Transverse colon (tissue), 4 donors: ENCODE data around the gene LINGO3. TPM values are rescaled to one million over a fixed set of nuclear protein-coding genes. Genes with fewer than 3 reads are reported as not detected.

ENCODE experiments used
- DNase-seq: peaks from one replicate; pipeline ENCODE4 v3.0.0-alpha.2; 2019
- H3K27ac ChIP-seq, 4 donors: fragments of 200-600 bp; sonication (generic); 2 replicates each; pipeline ENCODE4 v1.5.1; 2016 to 2018; ENCODE audit warnings: inconsistent platforms in 4 of 4
- H3K27me3 ChIP-seq: fragments of 200-600 bp; sonication (generic); 2 replicates; pipeline ENCODE4 v1.5.1; 2017; ENCODE audit warnings: inconsistent platforms
- H3K36me3 ChIP-seq, 4 donors: fragments of 200-600 bp; sonication (generic); 2 replicates each; pipeline ENCODE4 v1.5.1; 2017 to 2019; ENCODE audit warnings: inconsistent platforms in 4 of 4
- H3K4me1 ChIP-seq, 4 donors: fragments of 200-600 bp; sonication (generic); 2 replicates each; pipeline ENCODE4 v1.5.1; 2017 to 2020; ENCODE audit warnings: inconsistent platforms in 4 of 4
- H3K4me3 ChIP-seq, 4 donors: fragments of 200-600 bp; sonication (generic); 1 replicate in 1 of 4; 2 replicates in 3 of 4; pipeline versions ENCODE4 v1.5.1 to v1.6.1; 2017 to 2019; ENCODE audit warnings: inconsistent platforms in 4 of 4
- H3K9me3 ChIP-seq, 2 donors: fragments of 200-600 bp; sonication (generic); 2 replicates each; pipeline ENCODE4 v1.5.1; 2017 to 2019; ENCODE audit warnings: inconsistent platforms in 2 of 2
- EP300 ChIP-seq: sonication (generic); formaldehyde crosslinking; IDR thresholded peaks from one replicate; pipeline ENCODE4 v1.6.1; 2017; ENCODE audit warnings: antibody characterized with exemption, low read depth
- POLR2A ChIP-seq: fragments of 450-650 bp; IDR thresholded peaks from one replicate; pipeline ENCODE4 v1.6.1; 2016; ENCODE audit warnings: antibody characterized with exemption, mild to moderate bottlenecking, moderate library complexity
- POLR2AphosphoS5 ChIP-seq, 3 donors: sonication (generic); formaldehyde crosslinking; IDR thresholded peaks; one replicate each; pipeline ENCODE4 v1.6.1; 2016; ENCODE audit warnings: antibody characterized with exemption in 3 of 3
- WGBS, 2 donors: methylation state at CpG; one replicate each; pipeline ENCODE4 v1.1.5; 2018; ENCODE audit warnings: low coverage in 1 of 2; 5-methylcytosine and 5-hydroxymethylcytosine counted together
- in situ Hi-C, 4 donors: fragments of 200-750 bp; cut with MboI; loops; one replicate each; pipeline versions ENCODE4 v1.15.0 to v1.15.1; 2017; ENCODE audit warnings: low sequenced_read_pairs in 3 of 4, low pct_ligation_motif_present in 1 of 4, low pct_unique_long_range_greater_than_20kb in 1 of 4
- intact Hi-C: fragments of 100-400 bp; cut with DNase I; formaldehyde crosslinking; loops from one replicate; pipeline ENCODE4 v1.15.1; 2023; ENCODE audit warnings: low total_unique reads
- total RNA-seq, 4 donors: library from RNA; depleted of rRNA; stranded (reverse); fragments of >200 nt; gene quantifications; one replicate each; pipeline ENCODE4 v1.1.0, GENCODE V29; 2016
- TF ChIP-seq, protein P1 (sequence below), 5 experiments: fragments of 200-600 bp in 3 of 5; fragments of 450-650 bp in 2 of 5; sonication (generic) in 3 of 5; IDR thresholded peaks; 1 replicate in 2 of 5; 2 replicates in 3 of 5; pipeline ENCODE4 v1.5.1; 2016 to 2017; ENCODE audit warnings: antibody characterized with exemption in 5 of 5, inconsistent platforms in 3 of 5, mild to moderate bottlenecking in 2 of 5, moderate library complexity in 1 of 5

The LINGO3 gene
- total RNA-seq, 4 donors from 2014 or later, result 0.27 to 1.5 (median 0.64) TPM; not detected in 1

- H3K9me3 ChIP-seq, result no peaks in the 10 kb centered on the region
- H3K4me3 ChIP-seq, result no peak overlapping the region
- no peak overlapping the region for H3K27ac ChIP-seq
- DNase-seq, result no peak
- intact Hi-C loops (no loop called here), in situ Hi-C loops (no loop called here)
- no peak for TF ChIP-seq POLR2AphosphoS5 (IDR thresholded peaks at IDR 0.05)
- TF ChIP-seq, protein P1, sequence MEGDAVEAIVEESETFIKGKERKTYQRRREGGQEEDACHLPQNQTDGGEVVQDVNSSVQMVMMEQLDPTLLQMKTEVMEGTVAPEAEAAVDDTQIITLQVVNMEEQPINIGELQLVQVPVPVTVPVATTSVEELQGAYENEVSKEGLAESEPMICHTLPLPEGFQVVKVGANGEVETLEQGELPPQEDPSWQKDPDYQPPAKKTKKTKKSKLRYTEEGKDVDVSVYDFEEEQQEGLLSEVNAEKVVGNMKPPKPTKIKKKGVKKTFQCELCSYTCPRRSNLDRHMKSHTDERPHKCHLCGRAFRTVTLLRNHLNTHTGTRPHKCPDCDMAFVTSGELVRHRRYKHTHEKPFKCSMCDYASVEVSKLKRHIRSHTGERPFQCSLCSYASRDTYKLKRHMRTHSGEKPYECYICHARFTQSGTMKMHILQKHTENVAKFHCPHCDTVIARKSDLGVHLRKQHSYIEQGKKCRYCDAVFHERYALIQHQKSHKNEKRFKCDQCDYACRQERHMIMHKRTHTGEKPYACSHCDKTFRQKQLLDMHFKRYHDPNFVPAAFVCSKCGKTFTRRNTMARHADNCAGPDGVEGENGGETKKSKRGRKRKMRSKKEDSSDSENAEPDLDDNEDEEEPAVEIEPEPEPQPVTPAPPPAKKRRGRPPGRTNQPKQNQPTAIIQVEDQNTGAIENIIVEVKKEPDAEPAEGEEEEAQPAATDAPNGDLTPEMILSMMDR (IDR thresholded peaks at IDR 0.05), result no peak
- TF ChIP-seq POLR2A, result no peak
- TF ChIP-seq EP300, result no peak
- H3K27me3 ChIP-seq, result no peaks in the 10 kb centered on the region
- H3K4me1 ChIP-seq, result peaks cover 21 to 30% (median 24%) of the 10 kb centered on the region in 4 donors
- peaks cover 0 to 5% (median 0%) of the 10 kb centered on the region in 4 donors for H3K36me3 ChIP-seq
- 90% methylated on average over 33 of the region's 33 CpGs; no CpG with 5 or more reads in 1 of the 2 donors for whole genome bisulfite sequencing, 2 donors
Observed at GRCh38 chr19:2336528-2337328, 28.8 kb upstream of the LINGO3 start.

DNA sequence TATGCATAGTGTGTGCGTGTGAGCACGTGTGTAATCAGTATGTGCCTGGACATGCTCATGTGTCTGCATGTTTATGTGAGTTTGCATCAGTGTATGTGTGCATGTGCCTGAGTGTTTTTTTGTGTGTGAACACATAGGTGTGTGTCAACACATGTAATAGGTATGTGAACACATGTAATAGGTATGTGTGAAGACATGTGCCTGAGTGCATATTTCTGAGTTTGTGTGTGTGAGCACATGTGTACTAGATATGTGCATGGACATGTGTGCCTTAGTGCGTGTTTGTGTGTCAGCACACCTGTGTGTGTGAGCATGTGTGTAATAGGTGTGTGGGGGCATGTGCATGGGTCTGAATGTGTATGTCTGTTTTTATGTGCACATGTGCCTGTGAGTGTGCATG lies 27.9 kb upstream of the LINGO3 start:
- no peaks in the 10 kb centered on the region for H3K27me3 ChIP-seq

DNA sequence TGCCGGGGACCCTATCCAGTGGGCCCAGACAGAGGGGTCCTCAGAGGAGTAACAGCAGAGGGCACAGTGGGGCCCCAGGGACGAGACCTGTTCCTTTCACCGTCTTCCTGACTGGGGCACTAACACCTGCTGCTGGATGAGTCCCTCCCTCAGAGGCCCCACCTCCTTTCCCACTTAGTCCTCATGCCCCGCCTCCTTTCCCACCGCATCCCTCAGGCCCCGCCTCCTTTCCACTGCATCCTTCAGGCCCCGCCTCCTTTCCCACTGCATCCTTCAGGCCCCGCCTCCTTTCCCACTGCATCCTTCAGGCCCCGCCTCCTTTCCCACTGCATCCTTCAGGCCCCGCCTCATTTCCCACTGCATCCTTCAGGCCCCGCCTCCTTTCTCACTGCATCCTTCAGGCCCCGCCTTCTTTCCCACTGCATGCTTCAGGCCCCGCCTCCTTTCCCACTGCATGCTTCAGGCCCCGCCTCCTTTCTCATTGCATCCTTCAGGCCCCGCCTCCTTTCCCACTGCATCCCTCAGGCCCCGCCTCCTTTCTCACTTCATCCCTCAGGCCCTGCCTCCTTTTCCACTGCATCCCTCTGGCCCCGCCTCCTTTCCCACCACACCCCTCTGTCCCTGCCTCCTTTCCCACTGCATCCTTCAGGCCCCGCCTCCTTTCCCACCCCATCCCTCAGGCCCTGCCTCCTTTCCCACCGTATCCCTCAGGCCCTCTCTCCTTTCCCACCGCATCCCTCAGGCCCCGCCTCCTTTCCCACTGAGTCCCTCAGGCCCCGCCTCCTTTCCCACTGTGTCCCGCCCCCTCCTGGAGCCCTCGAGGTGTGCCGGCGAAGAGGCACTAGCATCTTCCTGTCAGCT lies 27.3 kb upstream of the LINGO3 start:
- TF ChIP-seq, protein P1 (IDR thresholded peaks at IDR 0.05), result no peak
- TF ChIP-seq POLR2AphosphoS5 (IDR thresholded peaks at IDR 0.05) (no peak), EP300 (no peak), POLR2A (no peak)
- no peak overlapping the region for H3K4me3 ChIP-seq
- H3K4me1 ChIP-seq, result peaks cover 31 to 44% (median 40%) of the 10 kb centered on the region in 4 donors
- intact Hi-C loops (no loop called here), in situ Hi-C loops (no loop called here)
- H3K27ac ChIP-seq, result no peak overlapping the region
- no peaks in the 10 kb centered on the region for H3K9me3 ChIP-seq
- H3K36me3 ChIP-seq, result peaks cover 0 to 5% (median 0%) of the 10 kb centered on the region in 4 donors
- 88 to 91% methylated on average over 16 to 26 of the region's 26 CpGs for WGBS, 2 donors
- H3K27me3 ChIP-seq, result no peaks in the 10 kb centered on the region
- no peak for DNase-seq

More for the DNA sequence above, 27.9 kb upstream of the LINGO3 start:
- peaks cover 0 to 5% (median 0%) of the 10 kb centered on the region in 4 donors for H3K36me3 ChIP-seq
- no peak overlapping the region for H3K27ac ChIP-seq
- intact Hi-C loops (no loop called here), in situ Hi-C loops (no loop called here)
- H3K4me1 ChIP-seq, result peaks cover 25 to 38% (median 33%) of the 10 kb centered on the region in 4 donors
- no peaks in the 10 kb centered on the region for H3K9me3 ChIP-seq
- no peak for DNase-seq
- H3K4me3 ChIP-seq, result no peak overlapping the region
- 57 to 93% methylated on average over 2 to 3 of the region's 3 CpGs for WGBS, 2 donors
- TF ChIP-seq POLR2A, result no peak
- TF ChIP-seq, protein P1 (IDR thresholded peaks at IDR 0.05), result no peak
- TF ChIP-seq POLR2AphosphoS5 (IDR thresholded peaks at IDR 0.05), result no peak
- TF ChIP-seq EP300, result no peak

DNA sequence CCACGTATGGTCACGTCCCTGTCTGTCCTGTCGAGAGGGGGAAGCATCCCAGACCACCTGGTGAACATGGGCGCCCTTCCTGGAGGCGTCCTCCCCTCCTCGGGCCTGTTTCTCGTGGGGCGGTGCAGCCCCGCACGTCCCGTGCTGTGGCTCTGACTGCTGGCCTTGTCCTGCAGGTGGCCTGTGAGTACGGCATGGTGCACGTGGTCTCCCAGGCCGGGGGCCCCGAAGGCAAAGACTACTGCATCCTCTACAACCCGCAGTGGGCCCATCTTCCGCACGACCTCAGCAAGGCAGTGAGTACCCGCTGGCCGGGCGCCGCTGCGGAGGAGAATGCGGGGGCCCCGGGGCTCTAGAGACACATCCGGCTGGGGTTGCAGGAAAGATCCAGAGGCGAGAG lies 26.5 kb upstream of the LINGO3 start:
- no peaks in the 10 kb centered on the region for H3K27me3 ChIP-seq
- intact Hi-C loops, result no loop called here
- no peaks in the 10 kb centered on the region for H3K36me3 ChIP-seq
- H3K4me1 ChIP-seq, result peaks cover 36 to 52% (median 47%) of the 10 kb centered on the region in 4 donors
- H3K9me3 ChIP-seq, result no peaks in the 10 kb centered on the region
- WGBS, 2 donors, result 95% methylated on average over 25 of the region's 27 CpGs; no CpG with 5 or more reads in 1 of the 2 donors
- TF ChIP-seq, protein P1 (IDR thresholded peaks at IDR 0.05), result no peak
- no peak for TF ChIP-seq EP300
- peak overlapping the region in 3 of 4 donors; percentile 77 to 88 (median 78) for H3K27ac ChIP-seq
- no peak overlapping the region for H3K4me3 ChIP-seq
- DNase-seq, result no peak
- in situ Hi-C loops, result no loop called here
